Superior temporal gyrus (tissue), 1 donor: Measurements from ENCODE around the gene HCK.

ENCODE experiments used
- DNase-seq: peaks from one replicate; pipeline ENCODE4 v3.0.0-alpha.2; 2016; ENCODE audit errors: extremely low spot score

Gene HCK

GRCh38 chr20:32052090-32052777, at the start of gene HCK:
TSS of gene HCK (plus strand) at chr20:32052242.
- DNase-seq: no peak

GRCh38 chr20:32003325-32003724, 48.7 kb upstream of the HCK start:
- no peak for DNase-seq

GRCh38 chr20:32004963-32005362, 47.1 kb upstream of the HCK start:
- DNase-seq: no peak

GRCh38 chr20:32006053-32006452, 46.0 kb upstream of the HCK start:
- DNase-seq: no peak

DNA sequence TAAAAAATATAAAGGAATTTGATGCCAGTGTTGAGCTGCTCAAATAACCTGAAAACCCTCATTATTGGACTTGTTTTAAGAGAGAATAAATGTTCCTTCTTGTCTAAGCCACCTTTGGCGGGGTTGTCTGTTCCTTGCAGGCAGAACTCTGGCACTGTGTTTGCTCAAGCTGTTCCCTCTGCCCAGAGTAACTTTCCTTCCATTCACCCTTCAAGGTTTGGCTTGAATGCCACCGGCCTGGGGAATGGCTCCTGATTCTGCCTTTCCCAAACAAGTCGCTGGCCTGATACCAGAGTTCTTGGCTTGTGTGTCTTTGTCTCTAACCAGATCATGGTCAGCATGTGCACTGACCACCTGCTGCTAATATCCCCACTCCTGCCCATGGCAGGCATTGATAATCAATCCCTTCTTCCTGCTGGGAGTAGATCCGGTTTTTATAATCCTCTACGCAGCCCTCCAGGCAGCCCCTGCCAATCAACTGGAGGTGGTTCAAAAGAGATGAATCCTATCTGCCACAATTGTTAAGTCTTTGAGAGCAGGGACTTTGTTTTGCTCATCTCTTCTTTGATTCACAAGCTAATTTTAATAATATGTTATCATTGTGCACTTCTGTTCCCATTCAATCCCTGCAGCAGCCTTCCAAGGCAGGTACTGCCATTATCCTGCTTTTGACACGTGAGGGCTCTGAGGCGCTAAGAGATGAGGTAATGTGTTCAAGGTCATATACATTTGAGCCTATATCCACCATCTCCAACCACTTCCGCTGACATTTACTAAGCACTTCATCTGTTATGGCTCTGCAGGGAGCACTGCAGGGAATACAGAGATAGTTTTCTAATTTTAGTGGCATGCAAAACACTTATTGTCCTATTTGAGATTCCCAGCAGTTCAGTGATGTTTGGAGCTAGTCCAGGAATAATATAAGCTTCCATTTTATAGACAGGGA, 44.9 kb upstream of the HCK start:
- DNase-seq: no peak

DNA sequence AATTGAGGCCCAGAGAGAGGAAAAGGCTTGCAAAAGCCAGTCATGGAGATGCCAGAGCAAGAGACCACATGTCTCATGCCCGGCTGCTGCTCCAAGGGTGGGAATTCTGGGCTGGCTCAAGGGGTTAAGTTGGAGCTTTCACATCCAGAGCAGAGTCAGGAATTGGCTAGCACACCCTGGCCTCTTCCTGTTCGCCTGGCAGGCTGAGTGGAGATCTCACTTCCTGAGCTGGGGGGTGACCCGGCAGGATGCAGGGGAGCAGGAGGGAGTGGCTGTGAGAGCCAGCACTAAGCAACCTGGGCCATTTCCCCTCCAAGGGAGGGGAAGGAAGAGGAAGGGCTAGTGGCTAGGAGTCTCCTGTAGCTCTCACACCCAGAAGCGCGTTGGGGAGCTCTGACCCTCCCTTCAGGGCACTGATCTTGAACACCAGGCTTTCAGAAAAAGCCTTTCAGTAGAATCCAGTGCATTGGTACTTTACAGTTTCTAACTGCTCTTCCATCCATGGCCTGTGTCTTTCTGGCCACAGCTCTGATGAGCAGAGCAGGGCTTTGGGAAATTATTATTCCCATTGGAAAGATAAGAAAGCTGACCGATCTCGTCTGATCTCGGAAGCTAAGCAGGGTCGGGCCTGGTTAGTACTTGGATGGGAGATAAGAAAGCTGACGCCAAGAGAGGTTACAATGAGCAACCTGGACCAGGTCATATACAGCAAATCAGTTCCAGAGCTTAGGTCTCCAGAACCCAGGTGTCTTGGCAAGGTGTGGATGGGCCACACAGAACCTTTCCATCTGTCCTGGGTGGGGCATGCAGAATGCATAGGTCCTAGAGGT, 44.0 kb upstream of the HCK start:
- no peak for DNase-seq

DNA sequence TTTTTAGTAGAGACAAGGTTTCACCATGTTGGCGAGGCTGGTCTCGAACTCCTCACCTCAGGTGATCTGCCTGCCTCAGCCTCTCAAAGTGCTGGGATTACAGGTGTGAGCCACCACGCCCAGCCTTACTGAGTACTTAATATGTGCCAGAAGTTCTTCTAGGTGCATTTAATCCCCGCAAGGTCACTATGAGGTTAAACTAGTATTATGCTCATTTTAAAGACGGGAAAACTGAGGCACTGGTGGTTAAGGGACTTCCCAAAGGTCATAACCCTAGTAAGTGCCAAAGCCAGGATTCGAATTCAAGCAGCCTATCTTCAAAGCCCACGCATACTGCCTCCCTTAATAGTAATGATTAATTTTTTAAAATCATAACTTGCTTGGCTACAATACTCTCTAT, 42.5 kb upstream of the HCK start:
- no peak for DNase-seq

DNA sequence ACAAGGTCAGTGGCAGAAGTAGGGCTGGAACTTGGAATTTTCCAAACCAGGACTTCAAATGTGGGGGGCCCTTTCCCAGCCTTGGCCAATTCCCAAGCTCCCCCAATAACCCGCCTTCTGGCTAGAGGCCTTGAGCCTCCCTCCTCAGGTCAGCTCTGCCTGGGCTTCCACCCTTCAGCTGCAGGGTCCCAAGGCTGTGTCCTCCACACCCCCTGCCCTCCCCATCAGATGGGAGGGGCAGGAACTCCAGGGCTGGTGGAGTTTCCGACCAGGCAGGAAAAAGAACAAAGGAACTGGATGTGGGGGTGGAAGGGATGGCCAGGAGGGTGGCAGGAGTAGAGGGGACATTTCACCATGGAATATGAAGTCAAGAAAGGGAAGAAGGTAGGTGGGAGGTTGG, 41.9 kb upstream of the HCK start, which contains the start of gene CCM2L:
Gene CCM2L, plus strand, starts transcription at position 338 of the 400 bp plus-strand sequence. Its CDS starts 17 bp downstream, at position 355.
- no peak for DNase-seq

DNA sequence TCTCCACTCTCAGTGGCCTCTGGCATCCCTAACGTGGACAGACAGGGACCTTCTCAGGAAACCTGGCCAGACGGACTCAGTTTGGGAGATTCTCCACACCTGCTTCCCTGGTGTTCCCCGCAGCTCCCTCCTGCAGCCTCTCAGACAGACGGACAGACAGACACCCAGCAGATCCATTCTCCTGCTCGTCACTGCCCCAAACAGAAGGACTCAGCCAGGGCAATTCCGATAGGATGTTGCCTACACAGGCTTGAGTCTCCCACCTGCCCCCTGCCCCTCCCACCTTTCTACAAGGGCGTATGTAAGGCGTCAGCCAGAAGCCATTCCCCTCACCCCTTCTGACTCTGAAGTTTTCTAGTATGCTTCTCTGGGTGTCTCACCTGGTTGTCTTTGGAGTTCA, 41.4 kb upstream of the HCK start:
- DNase-seq: no peak

DNA sequence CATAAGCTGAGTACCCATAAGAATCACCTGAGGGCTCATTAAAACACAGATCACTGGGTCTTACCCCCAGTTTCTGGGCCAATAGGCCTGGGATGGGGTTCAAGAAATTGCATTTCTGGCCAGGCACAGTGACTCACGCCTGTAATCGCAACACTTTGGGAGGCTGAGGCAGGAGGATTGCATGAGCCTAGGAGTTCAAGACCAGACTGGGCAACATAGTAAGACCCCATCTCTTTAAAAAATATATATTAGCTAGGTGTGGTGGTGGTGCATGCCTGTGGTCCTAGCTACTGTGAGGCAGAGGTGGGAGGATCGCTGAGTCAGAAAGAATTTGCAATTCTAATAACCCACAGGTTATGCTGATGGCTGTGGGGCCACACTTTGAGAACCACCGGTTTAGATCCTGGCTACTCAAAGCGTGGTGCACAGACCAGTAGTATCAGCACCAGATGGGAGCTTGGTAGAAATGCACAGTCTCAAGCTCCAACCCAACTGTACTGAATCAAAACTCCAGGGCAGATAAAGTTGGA, 39.8 kb upstream of the HCK start:
- DNase-seq: no peak

DNA sequence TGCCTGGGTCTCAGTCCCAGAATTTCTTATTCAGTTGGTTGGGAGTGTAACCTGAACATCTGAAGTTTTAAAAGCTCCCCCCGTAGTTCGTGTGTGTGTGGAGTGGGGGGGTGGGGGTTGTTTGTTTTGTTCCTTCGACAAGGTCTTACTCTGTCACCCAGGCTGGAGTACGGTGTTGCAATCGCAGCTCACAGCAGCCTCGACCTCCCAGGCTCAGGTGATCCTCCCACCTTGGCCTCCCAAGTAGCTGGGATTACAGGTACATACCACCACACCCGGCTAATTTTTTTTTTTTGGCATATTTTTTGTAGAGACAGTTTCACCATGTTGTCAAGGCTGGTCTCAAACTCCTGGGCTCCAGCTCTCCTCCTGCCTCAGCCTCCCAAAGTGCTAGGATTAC, 38.7 kb upstream of the HCK start:
- DNase-seq: no peak

- no peak for DNase-seq
These were observed 34.3 kb upstream of the HCK start for GRCh38 chr20:32017711-32018251.

DNA sequence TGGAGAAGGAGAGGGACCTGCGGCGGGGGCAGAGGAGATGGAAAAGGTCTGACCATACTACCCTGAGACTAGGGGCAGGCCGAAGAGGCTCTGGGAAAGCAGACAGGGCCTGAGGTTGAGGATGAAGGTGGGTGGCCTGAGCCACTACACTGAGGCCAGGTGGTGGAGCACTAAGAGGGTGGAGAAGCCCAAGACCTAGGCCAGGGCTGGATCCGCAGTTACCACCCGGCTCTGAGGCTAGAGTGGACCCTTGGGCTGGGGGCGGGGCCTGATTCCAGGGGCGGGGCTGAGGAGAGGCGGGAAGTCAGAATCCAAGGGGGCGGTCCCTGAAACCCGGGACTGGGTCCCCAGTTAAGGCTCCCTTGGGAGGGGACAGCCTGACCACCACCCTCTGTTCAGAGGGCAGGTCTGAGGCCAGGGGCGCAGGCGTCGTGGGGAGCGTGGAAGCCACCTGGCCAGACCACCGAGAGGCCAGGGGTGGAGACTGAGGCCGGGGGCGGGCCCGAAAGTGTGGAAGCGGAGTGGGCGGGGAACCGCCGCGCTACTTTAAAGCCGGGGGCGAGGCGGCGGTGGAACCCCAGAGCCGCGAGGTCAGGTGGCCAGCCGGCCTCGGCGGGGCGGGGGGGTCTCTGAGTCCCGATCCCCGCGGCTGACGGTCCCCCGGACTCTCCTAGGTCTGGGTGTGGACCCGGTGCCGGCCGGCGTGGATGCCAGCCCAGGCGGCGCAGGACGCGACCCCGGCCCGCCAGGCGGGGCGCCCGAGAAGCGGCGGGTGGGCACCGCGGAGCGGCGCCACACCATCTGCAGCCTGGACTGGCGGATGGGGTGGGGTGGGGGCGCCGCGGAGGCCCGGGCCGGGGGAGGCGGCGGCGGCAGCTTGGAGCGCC, 33.5 kb upstream of the HCK start:
- DNase-seq: no peak

DNA sequence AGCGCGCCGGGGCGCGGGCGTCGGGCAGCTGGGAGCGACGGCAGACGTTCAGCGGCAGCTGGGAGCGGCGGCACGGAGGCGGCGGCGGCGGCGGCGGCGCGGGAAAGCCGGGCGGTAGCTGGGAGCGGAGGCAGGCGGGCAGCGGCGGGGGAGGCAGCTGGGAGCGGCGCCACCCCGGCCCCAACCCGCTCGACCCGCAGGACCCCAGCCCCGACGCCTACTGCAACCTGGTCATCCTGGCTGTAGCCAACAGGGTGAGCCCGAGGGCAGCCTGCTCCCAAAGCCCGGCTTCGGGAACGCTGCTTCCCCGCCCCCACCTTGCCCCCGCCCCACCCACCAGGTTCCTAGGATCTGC, 32.9 kb upstream of the HCK start:
- DNase-seq: no peak

- no peak for DNase-seq
These were observed 32.2 kb upstream of the HCK start for GRCh38 chr20:32019563-32020463.

DNA sequence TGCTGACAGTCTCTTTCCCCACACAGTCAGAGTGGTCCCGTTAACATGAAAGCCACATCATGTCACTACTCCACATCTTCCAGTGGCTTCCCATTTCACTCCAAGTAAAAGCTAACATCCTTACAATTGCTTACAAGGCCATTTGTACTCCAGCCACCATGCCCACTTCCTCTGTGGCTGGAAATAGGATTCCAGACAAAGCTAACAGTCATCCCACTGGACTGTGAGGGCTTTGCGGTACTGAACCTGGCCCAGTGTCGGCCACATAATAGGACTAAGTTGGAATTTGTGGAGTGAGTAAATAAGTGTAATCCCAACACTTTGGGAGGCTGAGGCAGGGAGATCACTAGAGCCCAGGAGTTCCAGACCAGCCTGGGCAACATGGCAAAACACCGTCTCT, 31.0 kb upstream of the HCK start:
- no peak for DNase-seq

DNA sequence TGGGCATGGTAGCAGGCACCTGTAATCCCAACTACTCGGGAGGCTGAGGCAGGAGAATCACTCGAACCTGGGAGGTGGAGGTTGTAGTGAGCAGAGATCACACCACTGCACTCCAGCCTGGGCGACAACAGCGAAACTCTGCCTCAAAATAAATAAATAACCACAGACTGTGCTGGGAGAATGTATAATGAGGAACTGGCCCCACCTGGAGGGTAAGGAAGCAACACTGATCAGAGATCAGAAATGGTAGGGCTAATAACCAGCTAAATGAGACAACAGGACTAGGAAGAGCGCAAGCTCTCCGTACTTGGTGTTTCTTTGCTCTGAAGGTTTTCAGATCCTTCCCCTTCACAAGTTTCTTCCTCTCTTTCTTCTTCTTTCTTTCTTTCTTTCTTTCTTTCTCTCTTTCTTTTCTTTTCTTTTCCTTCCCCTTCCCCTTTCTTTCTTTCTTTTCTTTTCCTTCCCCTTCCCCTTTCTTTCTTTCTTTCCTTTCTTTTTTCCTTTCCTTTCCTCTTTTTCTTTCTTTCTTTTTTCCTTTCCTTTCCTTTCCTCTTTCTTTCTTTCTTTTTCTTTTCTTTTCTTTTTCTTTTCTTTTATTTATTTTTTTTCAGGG, 27.3 kb upstream of the HCK start:
- no peak for DNase-seq

DNA sequence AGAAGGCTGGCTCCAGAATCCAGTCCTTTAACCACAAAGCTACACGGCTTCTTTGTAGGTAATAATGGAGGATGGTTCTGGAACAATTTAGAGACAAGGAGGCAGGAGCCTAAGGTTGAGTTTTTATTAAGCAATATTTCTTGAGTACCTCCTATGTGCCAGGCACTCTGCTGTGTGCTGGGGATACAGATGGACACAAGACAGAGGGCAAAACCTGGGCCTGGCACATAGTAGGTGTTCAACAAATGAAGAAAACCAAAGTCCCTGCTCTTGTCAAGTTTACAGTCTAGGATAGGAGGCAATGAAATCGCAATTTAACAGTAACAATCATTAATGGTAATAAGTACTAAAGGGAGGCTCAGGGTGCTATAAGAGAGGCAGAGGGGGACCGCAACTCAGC, 24.4 kb upstream of the HCK start:
- DNase-seq: no peak
